ENCODE results near the gene PXMP2.
"Not testable (repeated sequence)": the region's sequence is repeated elsewhere in the genome, so short reads cannot be mapped to it uniquely, and the experiment has no call there.

The PXMP2 gene

DNA sequence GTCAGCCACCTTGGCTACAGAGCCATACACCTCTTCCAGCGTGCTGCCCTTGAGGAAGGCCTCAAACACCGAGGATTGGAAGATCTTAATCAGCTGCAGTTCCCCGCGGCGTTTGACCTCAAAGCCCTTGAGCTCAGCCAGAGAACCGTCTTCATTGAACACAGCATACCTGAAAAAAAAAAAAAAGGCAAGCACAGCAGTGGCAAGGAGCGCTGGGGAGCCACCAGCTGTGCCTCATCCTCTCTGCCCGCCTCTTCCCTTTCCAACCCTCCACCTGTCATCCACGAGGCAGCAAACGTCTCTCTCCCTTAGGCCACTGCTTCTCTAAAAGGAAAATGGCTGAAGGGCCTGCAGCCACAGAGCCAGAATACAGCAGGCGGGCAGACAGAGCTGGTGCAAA is 26.4 kb upstream of the PXMP2 start:
- no peak for DNase-seq

GRCh38 chr12:132661972-132662371 is 25.4 kb upstream of the PXMP2 start:
- no peak for DNase-seq

DNA sequence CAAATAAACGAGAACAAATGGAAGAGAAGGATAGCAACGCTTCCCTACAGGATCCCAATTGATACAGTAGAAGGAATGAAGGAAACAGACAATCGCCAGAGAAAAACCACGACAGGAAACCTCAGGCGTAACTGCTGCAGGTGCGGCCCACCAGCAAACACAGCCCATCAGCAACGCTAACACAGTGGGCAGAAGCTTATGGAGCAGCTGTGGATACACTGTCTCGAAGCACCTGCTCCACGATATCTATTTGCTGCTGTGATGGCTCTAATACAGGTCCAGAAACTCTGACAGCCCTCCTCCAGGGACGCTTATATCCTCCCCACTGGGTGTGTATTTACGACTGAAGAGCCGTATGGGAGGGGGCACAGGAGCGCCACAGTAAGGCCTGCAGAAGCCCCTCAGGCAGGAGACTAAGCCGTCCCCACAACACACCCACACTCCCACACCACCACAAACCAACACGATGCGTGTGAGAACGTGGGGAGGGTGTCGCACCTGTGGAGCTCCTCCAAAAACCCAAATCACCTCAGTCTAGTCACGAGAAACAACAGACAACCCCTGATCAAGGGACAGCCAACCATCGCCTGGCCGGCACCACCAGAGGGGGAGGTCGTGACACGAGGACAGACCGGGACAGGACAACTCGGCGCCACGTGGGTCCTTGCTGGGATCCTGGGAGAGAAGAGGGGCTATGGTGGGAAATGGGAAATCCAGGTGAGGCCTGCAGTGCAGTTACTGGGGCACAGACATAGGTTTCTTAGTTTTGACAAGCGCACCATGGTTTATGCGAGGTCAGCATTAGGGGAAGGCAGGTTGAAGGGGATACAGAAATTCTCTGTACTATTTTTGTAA is 24.3 kb upstream of the PXMP2 start:
- no peak for DNase-seq

- DNase-seq = no peak
These were observed 22.9 kb upstream of the PXMP2 start for GRCh38 chr12:132664206-132665148.

DNA sequence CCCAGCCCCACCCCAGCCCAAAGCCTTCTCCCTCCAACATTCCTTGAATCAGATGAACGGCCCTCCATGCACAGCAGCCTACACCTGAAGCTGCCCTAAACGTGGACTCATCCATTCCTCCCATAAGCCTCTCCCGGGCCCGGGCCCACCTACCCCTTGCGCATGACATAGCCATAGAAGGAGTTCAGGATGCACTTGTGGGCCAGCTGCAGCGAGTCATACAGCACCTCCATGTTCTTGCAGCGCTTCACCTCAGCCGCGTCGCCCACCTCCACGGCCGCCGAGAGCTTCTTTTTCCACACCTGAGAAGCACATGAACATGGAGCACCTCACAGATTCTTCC is 22.3 kb upstream of the PXMP2 start:
- no peak for DNase-seq

- no peak for DNase-seq
These were observed 21.6 kb upstream of the PXMP2 start for GRCh38 chr12:132665794-132666193.

GRCh38 chr12:132668191-132669088 is 18.9 kb upstream of the PXMP2 start:
- no peak for DNase-seq

GRCh38 chr12:132669166-132669879 is 18.1 kb upstream of the PXMP2 start:
- DNase-seq = no peak

GRCh38 chr12:132672116-132672515 is 15.3 kb upstream of the PXMP2 start:
- DNase-seq = no peak

DNA sequence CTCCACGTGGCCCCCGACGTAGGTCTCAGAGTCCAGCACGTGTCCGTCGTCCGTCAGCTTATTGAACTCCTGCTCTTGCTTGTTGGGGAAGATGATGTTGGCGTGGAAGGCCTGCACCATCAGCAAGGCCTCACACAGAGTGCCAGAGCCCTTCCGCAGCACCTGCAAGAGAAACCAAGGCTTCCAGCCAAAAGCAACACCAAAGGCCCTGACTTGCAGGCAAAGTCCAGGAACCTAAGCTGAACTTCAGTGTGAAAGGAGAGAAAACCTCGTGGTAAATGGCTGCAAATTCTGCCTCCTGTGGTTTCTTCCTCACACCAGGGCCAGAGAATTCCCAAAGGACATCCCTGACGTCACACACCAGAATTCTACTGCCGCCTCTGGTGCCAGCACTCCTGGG is 14.7 kb upstream of the PXMP2 start:
- no peak for DNase-seq

DNA sequence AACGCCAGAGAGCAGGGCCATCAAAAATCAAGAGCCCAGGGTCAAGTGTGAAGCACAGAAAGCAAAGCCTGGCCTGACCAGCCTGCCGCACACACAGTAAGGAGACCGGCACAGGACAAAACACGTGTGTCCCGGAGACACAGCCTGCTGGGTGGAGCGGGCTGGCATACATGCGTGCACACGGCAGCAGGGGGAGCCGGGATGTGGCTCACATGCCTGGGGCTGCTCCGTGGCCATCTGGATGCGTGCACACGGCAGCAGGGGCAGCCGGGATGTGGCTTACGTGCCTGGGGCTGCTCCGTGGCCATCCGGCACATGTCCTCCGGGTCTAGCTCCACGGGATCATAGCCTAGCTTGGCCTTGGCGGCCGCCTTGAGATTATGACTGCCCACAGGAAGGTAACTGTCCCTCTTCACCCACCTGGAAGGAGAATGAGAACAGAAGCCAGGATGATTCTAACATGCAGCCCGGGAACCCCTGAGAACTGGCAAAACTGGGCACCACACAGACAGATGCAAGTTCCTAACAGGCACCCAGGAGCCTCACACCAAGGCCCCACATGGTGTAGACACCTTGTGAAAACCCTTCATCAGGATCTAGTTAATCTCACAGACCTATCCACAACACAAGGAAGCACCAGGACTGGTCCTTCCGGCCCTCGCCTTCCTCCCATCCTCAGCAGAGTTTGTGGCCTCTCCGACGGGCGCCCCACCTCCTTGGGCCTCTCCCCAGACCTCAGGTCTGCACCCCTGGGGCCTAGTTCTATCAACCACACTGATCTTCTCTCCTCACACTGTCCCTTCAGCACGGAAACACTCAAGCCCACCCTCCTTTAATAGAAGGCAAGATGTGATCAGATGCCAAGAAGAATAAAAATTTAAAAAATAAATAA is 13.9 kb upstream of the PXMP2 start:
- no peak for DNase-seq

GRCh38 chr12:132674561-132674960 is 12.8 kb upstream of the PXMP2 start:
- DNase-seq = no peak

DNA sequence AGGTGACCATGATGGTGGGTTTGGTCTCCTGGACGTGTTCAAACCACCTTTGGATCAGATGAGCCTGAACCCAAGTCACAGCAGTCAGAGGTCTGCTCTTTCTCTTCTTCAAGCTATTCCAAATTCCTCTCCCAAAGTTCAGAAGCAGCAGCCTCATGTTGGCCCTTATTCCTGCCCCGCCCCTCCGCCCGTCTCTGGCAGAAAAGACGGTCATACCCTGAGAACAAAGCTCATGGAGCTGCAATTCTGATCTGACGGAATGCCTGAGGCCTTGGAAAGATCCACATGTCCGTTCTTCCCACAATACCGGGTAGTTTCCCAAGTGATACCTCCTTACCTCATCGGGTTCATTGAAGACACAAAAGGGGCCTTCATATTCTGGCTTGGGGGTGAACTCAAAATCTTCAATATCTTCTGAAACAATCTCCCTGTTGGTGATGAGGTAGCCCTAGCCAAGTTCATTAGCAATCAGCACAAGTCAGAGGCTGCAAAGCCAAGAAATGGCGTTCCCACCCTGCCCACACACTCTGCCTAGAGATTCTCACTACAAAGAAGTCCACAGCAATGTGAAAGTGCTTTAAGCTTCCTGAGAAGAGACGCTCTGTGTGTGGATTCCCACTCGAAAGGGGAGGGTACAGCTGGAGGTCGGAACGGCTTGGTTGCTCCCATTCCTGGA is 11.5 kb upstream of the PXMP2 start:
- no peak for DNase-seq

DNA sequence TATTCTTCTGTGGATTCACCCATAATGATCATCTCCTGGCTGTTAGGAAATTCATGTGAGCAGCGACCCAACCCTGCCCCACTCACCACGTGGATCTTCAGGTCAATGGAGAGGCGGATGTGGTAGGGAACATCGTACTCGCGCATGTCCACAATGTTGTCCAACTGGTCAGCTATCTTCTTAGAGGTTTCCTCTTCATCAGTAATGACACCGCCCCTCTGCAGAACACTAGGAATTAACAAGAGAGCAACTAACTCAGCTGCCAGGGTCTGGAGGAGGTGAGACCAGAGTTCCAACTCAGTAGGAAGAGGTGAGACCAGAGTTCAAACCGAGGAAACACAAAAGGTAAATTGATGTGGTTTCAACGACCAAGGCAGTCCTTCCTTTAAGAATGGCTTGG is 9.9 kb upstream of the PXMP2 start:
- no peak for DNase-seq

- no peak for DNase-seq
These were observed 2.0 kb upstream of the PXMP2 start for GRCh38 chr12:132685400-132685799.

- DNase-seq = no peak
These were observed 569 bp upstream of the PXMP2 start for GRCh38 chr12:132686825-132687210.

DNA sequence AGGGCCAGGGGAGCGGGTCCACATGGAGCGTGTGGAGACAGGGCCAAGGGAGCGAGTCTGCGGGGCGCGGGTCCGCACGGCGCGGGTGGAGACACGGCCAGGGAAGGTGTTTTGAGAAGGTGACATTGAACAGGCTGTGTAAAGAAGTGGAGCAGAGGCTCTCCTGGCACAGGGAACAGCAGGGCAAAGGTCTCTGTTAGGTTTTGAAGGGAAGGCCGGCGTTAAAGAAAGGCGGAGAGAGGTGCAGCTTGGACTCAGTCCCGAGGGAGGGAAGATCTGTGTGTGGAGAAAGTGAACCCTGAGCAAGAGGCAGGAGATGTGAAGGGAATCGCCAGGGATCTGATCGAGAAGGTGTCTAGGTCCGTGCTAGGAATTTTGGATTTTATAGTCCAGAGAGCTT is 1.8 kb downstream of the PXMP2 start:
- no peak for DNase-seq

GRCh38 chr12:132690112-132690511 is 2.7 kb downstream of the PXMP2 start:
- no peak for DNase-seq

- not testable (repeated sequence) for DNase-seq
These were observed 4.6 kb downstream of the PXMP2 start for GRCh38 chr12:132692030-132692429.

DNA sequence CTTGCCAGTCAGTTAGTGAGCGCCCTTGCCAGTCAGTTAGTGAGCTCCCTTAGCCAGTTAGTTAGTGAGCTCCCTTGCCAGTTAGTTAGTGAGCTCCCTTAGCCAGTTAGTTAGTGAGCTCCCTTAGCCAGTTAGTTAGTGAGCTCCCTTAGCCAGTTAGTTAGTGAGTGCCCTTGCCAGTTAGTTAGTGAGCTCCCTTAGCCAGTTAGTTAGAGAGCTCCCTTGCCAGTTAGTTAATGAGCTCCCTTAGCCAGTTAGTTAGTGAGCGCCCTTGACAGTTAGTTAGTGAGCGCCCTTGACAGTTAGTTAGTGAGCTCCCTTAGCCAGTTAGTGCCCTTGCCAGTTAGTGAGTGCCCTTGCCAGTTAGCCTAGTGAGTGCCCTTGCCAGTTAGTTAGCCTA is 7.5 kb downstream of the PXMP2 start:
- DNase-seq = not testable (repeated sequence)

DNA sequence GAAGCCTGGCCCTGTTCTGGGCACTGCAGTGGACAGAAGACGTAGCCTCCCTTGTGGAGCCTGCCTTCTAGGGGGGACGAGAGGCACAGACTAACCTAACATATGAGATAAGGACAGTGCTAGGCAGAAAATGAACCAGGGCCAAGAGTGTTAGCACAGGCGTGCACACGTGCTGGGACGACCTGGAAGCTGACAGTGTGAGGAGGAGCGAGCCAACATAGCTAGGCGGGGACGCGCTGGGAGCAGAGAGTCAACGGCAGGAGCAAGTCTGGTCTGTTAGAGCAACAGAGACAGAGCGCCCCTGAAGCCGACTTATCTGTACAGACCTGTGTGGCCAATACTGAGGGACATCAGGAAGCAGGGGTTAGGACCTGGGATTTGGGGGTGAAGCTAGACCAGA is 8.0 kb downstream of the PXMP2 start:
- no peak for DNase-seq
